Right lung (tissue), 5 donors: Measurements from ENCODE around the gene SELENBP1. TPM values are rescaled to one million over a fixed set of nuclear protein-coding genes. Genes with fewer than 3 reads are reported as not detected.

Experiments
- polyA plus RNA-seq, 5 donors: library from polyadenylated mRNA; unstranded; fragments of 120-200 nt; gene quantifications; one replicate each; pipeline versions ENCODE4 v1.2.1 to v1.2.3, GENCODE V29; 2013; ENCODE audit warnings: inconsistent platforms in 1 of 5, low replicate concordance in 1 of 5; ENCODE audit not compliant: insufficient read length in 5 of 5, insufficient read depth in 1 of 5

The SELENBP1 gene
- polyA plus RNA-seq, 5 donors: 95.6 to 195 (median 146) TPM

Other genes starting within 250 kb of the SELENBP1 start
- 10 to 100 TPM; 21.8 to 27.0 (median 25.1) TPM for gene SEMA6C, start 226.1 kb downstream of the SELENBP1 start, polyA plus RNA-seq
- 1 to 10 TPM; 1.9 to 2.8 (median 2.5) TPM for gene TNFAIP8L2, start 216.1 kb downstream of the SELENBP1 start, polyA plus RNA-seq
- 10 to 100 TPM; 15.7 to 18.6 (median 15.8) TPM for gene LYSMD1, start 206.8 kb downstream of the SELENBP1 start, polyA plus RNA-seq
- 10 to 100 TPM; 34.8 to 41.0 (median 39.2) TPM for gene SCNM1, start 206.6 kb downstream of the SELENBP1 start, polyA plus RNA-seq
- 1 to 10 TPM; 1.1 to 3.2 (median 1.7) TPM for gene TMOD4, start 196.7 kb downstream of the SELENBP1 start, polyA plus RNA-seq
- 10 to 100 TPM; 56.3 to 68.0 (median 64.0) TPM for gene VPS72, start 182.5 kb downstream of the SELENBP1 start, polyA plus RNA-seq
- gene PIP5K1A, start 174.2 kb downstream of the SELENBP1 start, polyA plus RNA-seq: 10 to 100 TPM; 61.2 to 66.1 (median 62.2) TPM
- gene PSMD4, start 118.0 kb downstream of the SELENBP1 start, polyA plus RNA-seq: 100 to 1,000 TPM; 135 to 163 (median 145) TPM
- gene ZNF687, start 90.4 kb downstream of the SELENBP1 start, polyA plus RNA-seq: 10 to 100 TPM; 15.2 to 19.8 (median 16.1) TPM
- gene PI4KB, start 45.3 kb downstream of the SELENBP1 start, polyA plus RNA-seq: 10 to 100 TPM; 64.8 to 85.2 (median 71.7) TPM
- 10 to 100 TPM; 39.7 to 44.7 (median 44.4) TPM for gene RFX5, start 25.5 kb downstream of the SELENBP1 start, polyA plus RNA-seq
- gene PSMB4, start 26.9 kb upstream of the SELENBP1 start, polyA plus RNA-seq: 100 to 1,000 TPM; 201 to 248 (median 223) TPM
- gene POGZ, start 86.8 kb upstream of the SELENBP1 start, polyA plus RNA-seq: 100 to 1,000 TPM in 4 of 5 donors, 10 to 100 TPM in 1; 90.6 to 150 (median 130) TPM
- 10 to 100 TPM; 32.2 to 49.9 (median 34.6) TPM for gene CGN, start 138.7 kb upstream of the SELENBP1 start, polyA plus RNA-seq
- gene TUFT1, start 167.6 kb upstream of the SELENBP1 start, polyA plus RNA-seq: 1 to 10 TPM; 6.5 to 8.9 (median 7.1) TPM
- gene SNX27, start 239.3 kb upstream of the SELENBP1 start, polyA plus RNA-seq: 10 to 100 TPM; 17.7 to 26.2 (median 22.6) TPM